Cardiac fibroblast (primary cell): Measurements from ENCODE around the gene GIMAP8.

ENCODE experiments used
- DNase-seq, 2 donors: peaks; one replicate each; pipeline versions ENCODE4 v3.0.0 to v3.0.0-alpha.2; 2010; ENCODE audit warnings: low read depth in 2 of 2
- H3K4me3 ChIP-seq, 2 donors: replicated peaks in 1 of 2; 1 replicate in 1 of 2; 2 replicates in 1 of 2; pipeline ENCODE4 v1.5.1; 2011; ENCODE audit warnings: low read depth in 2 of 2, low read length in 2 of 2, mild to moderate bottlenecking in 2 of 2, moderate library complexity in 1 of 2
- TF ChIP-seq, protein P1 (sequence below): IDR thresholded peaks from one replicate; pipeline ENCODE4 v1.5.1; 2011; ENCODE audit warnings: low read depth, mild to moderate bottlenecking, low read length, inconsistent platforms

Gene GIMAP8

DNA sequence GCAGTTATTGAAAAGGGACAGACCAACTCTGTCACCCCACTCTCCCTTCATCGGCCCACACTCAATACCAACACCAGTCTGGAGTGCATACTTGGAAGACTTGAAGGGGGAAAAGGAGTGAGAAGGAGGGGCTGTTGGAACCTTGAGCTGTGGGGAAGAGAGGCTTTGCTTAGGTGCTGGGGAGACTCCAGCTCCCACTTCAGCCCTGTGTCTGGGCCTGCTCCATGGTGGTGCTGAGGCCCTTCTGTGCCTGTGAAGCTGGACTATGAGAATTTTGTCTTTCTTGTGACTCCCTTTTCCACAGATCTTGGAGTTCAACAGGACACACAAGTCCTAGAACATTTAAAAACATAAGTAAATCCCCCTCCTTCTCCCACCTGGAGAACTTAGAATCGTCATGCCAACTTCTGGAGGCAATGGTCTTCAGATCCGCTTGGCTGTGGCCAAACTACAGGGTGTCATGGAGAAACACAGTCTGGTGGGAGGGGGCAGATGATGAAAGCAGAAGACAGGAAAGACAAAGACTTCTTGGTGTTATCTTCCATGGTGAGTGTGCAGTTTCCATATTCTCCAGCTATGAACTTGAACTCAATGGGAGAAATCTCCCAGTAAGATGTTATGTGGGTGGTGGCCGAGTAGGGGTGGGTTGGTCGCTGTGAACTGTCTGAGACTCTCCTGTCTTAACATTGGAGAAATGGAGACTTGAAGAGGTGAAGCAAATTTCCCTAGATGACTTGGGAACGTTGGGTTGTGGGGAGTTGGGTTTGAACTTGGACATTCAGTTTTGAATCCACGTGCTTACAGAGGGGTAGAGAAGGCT lies 18.4 kb upstream of the GIMAP8 start:
- no peak for DNase-seq
- TF ChIP-seq, protein P1, sequence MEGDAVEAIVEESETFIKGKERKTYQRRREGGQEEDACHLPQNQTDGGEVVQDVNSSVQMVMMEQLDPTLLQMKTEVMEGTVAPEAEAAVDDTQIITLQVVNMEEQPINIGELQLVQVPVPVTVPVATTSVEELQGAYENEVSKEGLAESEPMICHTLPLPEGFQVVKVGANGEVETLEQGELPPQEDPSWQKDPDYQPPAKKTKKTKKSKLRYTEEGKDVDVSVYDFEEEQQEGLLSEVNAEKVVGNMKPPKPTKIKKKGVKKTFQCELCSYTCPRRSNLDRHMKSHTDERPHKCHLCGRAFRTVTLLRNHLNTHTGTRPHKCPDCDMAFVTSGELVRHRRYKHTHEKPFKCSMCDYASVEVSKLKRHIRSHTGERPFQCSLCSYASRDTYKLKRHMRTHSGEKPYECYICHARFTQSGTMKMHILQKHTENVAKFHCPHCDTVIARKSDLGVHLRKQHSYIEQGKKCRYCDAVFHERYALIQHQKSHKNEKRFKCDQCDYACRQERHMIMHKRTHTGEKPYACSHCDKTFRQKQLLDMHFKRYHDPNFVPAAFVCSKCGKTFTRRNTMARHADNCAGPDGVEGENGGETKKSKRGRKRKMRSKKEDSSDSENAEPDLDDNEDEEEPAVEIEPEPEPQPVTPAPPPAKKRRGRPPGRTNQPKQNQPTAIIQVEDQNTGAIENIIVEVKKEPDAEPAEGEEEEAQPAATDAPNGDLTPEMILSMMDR = no peak

DNA sequence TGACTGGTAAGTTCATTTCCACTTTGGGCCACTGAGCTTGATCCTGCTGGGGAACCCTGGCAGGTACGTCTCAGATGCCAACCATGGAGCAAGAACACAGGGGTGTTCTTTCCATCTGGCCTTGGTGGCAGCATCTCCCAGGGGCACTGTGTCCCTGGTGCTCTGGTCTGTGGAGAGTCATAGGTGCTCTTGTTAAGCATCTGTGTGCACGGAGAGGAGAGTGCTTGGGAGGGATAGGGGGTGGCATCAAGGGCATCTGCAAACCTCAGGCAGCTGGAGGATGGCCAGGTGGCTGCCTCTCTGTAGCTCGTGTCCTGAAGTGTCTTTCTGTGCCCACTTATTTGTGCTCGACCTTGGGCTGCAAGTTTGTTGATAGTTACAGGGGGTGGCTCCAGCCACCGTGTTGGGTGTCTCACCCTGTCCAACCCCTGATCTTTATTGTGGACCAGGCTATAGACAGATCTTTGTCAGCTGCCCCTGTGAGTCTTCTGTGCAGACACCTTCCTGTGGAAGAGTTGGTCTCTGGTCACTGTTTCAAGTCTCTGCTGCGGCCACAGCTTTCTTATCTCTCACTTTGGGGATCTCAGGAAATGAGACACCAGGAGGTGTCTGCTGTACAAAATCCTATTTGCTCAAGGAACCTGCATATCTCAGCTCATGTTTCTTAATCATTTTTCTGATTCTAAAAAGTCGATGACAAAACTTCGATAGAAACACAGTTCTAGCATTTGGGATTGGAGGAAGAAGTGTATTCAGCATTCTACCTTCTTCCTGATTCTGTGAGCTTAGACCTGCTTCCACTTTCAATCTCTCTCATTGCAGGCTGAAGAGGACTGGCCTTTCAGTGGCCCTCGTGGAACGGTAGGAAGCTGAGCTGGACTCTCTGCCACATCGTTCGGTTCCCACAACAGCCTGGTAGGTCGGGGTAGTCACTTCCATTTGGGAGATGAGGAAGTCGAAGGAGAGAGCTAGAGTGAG lies 17.2 kb upstream of the GIMAP8 start:
- DNase-seq = no peak
- H3K4me3 ChIP-seq = no peak overlapping the region
- TF ChIP-seq, protein P1 = no peak

More for the DNA sequence above, 18.4 kb upstream of the GIMAP8 start:
- no peak overlapping the region for H3K4me3 ChIP-seq

DNA sequence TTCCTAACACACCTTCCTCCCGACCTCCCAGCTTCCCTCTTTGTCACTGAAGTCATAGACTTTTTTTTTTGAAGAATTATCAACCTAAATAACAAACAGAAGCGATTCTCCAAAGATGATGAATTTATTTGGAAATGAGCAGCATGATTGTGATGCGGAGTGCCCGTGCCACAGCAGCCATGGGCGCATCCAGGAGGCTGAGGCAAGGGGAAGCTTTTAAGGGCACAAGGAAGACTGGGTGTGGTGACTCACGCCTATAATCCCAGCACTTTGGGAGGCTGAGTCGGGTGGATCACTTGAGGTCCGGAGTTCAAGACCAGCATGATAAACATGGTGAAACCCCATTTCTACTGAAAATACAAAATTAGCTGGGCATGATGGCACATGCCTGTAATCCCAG lies 16.2 kb upstream of the GIMAP8 start:
- no peak for DNase-seq
- TF ChIP-seq, protein P1 = no peak
- H3K4me3 ChIP-seq = no peak overlapping the region

DNA sequence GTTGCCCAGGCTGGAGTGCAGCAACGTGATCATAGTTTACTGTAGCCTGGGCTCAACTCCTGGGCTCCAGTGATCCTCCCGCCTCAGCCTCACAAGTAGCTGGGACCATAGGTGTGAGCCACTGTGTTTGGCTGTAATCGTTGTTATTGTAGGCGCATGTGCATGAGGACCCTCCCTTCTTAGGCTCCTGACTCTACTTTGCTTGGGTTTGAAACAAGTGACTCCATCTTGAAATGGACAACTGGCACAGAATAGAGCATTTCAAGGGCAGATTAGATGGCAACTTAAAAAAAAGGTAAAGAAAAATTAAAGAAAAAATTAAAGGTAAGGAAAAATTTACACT lies 15.4 kb upstream of the GIMAP8 start:
- TF ChIP-seq, protein P1 = no peak
- H3K4me3 ChIP-seq = no peak overlapping the region
- no peak for DNase-seq

DNA sequence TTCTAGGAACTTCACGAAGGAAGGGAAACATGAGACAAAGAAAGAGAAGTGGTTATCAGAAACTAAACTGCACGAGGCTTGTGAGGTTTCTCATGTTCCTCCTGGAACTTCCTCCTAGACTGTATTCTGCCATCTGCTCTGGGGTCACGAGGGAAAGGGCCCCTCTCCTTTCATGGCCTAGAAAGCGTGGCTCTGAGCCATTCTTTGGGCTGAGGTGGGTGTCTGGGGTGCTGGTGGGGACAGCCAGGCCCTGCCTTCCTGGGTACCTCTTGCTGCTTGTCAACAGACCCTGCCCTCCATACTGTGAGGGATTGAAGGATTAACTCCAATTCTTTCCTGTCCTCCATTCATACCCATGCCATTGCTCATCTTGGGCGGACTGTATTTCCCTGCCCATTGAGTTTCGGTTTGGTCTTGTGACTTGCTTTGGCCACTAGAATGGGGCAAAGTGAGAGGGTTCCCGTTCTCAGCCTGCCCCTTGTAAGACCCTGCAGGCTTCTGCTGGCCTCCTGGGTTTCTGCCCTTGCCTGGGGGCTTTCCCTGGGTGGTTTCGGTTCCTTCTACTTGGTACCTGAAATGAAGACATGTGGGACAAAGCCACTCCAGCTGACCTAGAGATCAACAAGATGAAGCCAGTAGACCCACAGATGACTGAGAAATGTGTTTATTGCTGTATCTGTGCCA lies 14.9 kb upstream of the GIMAP8 start:
- TF ChIP-seq, protein P1 = no peak
- H3K4me3 ChIP-seq = no peak overlapping the region
- no peak for DNase-seq

DNA sequence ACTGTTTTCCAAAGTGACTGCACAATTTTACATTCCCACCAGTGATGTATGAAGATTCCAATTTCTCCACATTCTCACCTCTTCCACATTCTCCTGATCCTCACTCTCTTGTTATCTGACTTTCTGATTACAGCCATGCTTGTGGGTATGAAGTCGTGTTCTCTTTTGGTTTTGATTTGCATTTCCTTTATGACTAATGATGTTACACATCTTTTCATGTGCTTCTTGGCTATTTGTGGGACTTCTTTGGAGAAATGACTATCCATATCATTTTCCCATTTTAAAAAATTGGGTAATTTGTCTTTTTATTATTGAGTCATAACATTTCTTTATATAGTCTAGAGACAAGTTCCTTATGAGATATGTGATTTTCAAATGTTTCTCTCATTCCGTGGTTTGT lies 10.5 kb upstream of the GIMAP8 start:
- H3K4me3 ChIP-seq = no peak overlapping the region
- TF ChIP-seq, protein P1 = no peak
- DNase-seq = peak; percentile 5 to 43
